Bone marrow (tissue), 2 donors: ENCODE measurements around the gene DMXL2.
"Not testable (repeated sequence)": the region's sequence is repeated elsewhere in the genome, so short reads cannot be mapped to it uniquely, and the experiment has no call there.

Experiments used
- DNase-seq, 2 donors: peaks; one replicate each; lab custom pipeline; 2025; lab: John Stamatoyannopoulos, UW

DMXL2 gene

GRCh38 chr15:51493892-51494291 is 128.7 kb downstream of the DMXL2 start:
- no peak for DNase-seq

- no peak for DNase-seq
Measured at GRCh38 chr15:51492528-51492927, 130.0 kb downstream of the DMXL2 start.

DNA sequence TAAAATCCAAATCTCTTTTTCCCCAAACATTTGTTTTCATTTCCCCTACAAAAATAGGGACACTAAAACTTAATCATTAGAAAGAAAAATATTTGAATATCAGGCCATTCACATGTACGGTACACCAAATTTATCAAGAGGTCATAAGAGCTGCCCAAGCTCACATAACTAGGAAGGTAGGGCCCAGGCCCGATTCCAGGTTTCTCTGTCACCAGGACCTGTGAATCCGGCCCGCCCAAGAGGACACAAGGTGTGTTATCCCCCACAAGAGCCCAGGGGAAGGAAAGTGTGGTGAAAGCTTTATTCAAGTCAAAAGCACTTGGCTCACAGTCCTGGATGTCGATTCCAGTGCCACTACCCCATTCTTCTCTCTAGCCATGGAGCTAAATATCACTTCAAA is 130.6 kb downstream of the DMXL2 start:
- no peak for DNase-seq

DNA sequence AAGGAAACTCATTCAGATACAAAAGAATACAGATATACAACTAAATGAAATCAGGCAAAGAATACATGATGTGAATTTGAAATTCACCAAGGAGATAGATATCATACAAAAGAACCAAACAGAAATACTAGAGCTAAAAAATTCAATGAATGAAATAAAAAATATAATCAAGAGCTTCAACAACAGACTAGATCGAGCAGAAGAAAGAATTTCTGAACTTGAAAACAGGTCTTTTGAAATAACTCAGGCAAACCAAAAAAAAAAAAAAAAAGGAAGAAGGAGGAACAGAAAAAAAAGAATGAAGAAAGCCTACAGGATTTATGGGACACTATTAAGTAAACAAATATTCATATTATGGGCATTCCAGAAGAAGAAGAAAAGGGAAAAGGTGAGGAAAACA is 137.8 kb downstream of the DMXL2 start:
- DNase-seq: no peak

- no peak for DNase-seq
Measured at GRCh38 chr15:51483985-51484384, 138.6 kb downstream of the DMXL2 start.

DNA sequence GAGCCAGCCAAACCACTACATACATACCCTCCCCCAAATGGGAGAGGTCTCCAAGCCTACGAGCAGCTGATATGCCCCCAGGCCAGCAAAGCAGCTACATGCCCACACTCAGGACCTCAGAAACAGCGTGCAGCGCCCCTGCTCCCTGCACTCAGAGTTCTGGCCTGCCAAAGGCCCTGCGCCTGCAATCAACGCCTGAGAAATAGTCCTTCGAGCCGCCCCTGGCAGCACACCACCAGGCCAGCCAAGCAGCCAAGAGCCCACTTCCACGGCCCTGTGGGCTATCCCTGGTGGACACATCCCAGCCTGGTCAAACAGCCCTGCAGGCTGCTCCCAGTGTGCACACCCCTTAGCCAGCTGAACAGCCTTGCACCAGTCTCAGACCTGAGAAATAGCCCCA is 139.1 kb downstream of the DMXL2 start:
- no peak for DNase-seq

DNA sequence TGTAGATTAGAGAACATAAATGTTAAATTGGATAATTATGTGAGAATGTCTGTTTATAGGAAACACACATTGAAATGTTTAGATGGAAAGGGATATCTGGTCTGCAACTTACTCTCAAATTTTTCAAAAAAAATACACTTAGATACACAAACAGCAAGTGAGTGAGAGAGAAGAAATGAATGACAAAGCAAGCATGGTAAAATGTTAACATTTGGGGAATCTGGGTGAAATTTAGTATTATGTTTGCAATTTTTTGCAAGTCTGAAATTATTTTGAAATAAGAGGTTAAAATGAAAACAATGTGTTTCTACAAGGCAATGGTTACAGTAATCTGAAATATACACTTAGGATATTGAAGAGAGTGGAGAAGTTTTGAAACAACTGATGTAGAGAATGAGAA is 146.8 kb downstream of the DMXL2 start:
- no peak for DNase-seq

DNA sequence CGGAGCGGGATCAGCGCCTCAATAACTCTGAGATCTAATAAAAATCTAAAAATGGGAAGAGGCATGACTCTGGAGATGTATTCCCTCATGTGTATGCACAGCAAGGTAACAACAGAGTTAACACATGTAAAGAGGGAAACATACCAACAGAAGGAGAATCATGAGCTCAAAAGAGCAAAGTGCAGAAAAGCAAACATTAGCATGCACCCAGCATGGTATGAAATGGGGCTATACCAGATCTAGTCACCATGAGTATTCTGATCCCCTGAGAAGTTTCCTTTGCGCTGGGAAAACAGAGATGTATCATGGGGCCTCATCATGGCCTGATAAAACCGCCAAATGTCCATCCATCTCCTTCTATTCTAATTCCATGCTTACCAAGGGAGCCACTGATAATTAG is 152.1 kb downstream of the DMXL2 start:
- DNase-seq: no peak

- DNase-seq: no peak
Measured at GRCh38 chr15:51460796-51461195, 161.8 kb downstream of the DMXL2 start.

DNA sequence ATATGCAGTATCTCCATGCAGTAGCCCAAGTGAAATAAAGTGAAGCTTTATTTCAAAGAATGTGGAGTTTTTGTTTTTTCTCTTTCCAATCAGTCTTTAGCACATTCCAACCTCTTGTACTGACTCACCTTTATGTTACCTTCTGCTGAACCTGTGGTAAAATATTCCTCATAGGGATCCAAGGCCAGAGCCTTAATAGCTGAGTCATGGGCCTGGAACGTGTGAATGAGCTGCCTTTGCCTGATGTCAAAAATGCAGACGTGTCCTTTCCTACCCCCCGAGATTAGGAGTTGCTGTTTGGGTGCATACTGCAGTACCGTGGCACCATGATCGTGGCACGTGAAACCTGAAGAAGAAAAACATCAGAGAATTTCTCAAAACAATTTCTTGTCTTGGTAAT is 172.6 kb downstream of the DMXL2 start:
- no peak for DNase-seq

GRCh38 chr15:51448622-51449399 is 173.8 kb downstream of the DMXL2 start:
- no peak for DNase-seq

GRCh38 chr15:51447855-51448621 is 174.5 kb downstream of the DMXL2 start:
- DNase-seq: no peak

GRCh38 chr15:51446029-51446744 is 176.4 kb downstream of the DMXL2 start:
- not testable (repeated sequence) for DNase-seq

DNA sequence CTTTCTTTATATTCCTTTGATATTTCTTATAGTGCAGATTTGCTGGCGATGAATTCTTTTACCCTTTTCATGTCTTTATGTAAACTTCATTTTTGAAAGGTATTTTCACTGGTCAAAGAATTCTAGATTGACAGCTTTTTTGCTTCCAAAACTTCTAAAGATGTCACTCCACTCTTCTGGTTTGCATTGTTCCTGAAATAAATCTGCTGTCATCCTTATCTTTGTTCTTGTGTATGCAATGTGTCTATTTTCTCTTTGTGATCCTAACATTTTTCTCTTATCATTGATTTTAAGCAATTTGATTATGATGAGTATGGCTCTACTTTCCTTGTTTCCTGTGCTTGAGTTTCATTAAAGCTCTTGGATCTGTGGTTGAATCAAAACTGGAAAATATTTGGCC is 177.8 kb downstream of the DMXL2 start:
- no peak for DNase-seq

DNA sequence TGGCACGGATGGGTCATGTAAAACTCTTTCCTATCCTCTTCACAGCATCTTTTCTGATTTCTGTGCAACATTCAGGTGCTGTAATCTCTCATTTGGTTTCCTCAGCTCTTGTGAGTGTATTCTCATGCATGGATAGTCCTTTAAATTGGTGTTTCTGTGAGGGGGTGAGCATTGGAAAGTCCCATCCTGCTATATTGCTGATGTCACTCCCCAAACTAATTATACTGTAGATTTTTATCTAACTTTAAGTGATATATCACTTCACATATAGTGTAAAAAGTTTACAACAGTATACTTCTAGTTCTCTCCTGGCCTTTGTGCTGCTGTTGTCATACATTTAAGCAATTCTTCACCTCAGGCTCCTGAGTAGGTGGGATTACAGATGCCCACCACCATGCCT is 178.5 kb downstream of the DMXL2 start:
- no peak for DNase-seq

GRCh38 chr15:51443282-51443914 is 179.2 kb downstream of the DMXL2 start:
- DNase-seq: no peak

DNA sequence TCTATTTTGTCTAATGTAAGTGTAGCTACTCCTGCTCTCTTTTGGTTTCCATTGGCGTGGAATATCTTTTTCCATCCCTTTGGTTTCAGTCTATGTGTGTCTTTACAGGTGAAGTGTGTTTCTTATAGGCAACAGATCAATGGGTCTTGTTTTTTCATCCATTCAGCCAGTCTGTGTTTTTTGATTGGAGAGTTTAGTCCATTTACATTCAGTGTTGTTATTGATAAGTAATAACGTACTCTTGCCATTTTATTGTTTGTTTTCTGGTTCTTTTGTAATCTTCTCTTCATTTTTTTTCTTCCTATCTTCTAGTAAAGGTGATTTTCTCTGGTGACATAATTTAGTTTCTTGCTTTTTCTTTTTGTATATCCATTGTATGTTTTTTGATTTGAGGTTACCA is 184.0 kb downstream of the DMXL2 start:
- DNase-seq: no peak

DNA sequence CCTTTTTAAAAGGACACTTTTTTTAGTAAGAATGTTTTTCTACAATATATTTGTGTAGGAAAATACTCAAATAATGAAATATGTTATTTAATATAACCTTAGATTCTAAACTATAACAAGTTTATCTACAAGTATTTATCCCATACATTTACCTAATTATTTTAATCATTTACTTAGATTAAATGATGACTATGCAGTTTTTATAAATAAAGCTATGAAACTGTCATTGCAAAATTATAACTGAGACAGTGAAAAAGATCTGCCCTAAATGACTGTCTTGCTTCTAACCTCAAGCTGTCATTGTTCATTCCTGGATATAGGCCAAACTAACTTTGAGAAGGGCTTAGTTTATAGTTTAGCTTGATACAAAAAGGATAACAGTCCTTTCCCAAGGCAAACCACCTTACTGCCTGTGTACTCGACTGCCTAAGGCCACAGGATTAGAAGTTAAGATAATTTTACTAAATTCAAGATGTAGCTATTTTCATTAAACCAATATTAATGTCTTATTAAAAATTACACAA is 197.0 kb downstream of the DMXL2 start:
- no peak for DNase-seq

DNA sequence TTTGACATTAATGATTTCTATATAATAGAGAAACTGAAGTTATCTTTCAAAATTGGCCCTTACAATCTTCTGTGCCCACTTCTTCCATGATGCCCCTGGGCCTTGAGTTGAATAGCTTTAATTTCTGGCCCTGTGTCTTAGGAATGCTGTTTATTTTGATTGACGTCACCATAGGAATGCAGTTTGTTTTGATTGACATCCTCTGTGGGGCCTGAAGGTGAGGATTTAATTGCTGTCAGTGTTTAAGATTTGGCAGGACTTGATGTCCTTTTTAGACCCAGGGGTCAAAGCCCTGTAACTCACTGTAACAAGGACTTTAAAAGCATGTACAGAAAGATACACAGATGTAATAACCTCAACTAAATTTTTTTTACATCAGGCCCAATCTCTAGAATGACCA is 197.8 kb downstream of the DMXL2 start:
- no peak for DNase-seq

DNA sequence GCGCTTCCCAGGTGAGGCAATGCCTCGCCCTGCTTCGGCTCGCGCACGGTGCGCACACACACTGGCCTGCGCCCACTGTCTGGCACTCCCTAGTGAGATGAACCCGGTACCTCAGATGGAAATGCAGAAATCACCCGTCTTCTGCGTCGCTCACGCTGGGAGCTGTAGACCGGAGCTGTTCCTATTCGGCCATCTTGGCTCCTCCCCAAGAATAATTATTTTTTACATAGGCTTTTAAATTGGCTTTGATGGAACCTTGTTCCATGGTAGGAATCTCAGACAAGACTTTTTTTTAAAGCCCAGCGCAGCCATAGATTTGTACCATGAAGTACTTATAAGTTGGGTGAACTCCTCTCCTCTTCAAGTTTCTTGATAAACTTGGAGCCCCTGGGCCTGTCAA is 199.5 kb downstream of the DMXL2 start:
- DNase-seq: not testable (repeated sequence)

- DNase-seq: no peak
Measured at GRCh38 chr15:51416129-51416528, 206.4 kb downstream of the DMXL2 start.

DNA sequence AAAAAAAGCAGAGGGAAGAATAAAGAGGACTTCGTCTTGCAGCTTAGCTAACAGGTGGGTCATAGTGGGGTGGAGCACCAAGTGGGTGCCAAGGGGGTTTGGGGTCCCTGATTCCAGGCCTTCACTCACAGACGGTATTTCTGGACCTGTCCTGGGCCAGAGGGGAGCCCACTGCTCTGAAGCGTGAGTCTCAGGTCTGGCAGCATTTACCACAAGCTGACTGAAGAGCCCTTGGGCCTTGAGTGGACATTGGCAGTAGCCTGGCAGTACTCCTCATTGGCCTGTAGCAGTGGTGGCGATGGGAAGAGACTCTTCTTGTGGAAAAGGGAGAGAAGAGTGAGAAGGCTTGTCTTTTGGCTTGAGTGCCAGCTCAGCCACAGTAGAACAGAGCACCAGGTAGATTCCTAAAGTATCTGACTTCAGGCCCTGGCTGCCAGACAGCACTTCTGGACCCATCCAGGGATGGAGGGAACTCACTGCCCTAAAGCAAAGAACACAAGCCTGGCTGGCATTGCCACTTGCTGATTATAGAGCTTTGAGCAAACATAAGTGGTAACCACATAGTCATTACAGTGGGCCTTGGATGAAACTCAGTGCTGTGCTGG is 208.2 kb downstream of the DMXL2 start:
- DNase-seq: no peak
